Esophagus muscularis mucosa (tissue), 4 donors: ENCODE results near the gene C16orf87. TPM values are rescaled to one million over a fixed set of nuclear protein-coding genes. Genes with fewer than 3 reads are reported as not detected.

Experiments used
- DNase-seq: peaks from one replicate; pipeline ENCODE4 v3.0.0-alpha.2; 2017; ENCODE audit errors: extremely low spot score
- H3K27ac ChIP-seq, 4 donors: fragments of 200-600 bp; sonication (generic); replicated peaks in 1 of 4; 1 replicate in 3 of 4; 2 replicates in 1 of 4; pipeline ENCODE4 v1.5.1; 2016 to 2019; ENCODE audit warnings: mild to moderate bottlenecking in 1 of 4
- H3K27me3 ChIP-seq, 4 donors: fragments of 200-600 bp; sonication (generic); one replicate each; pipeline versions ENCODE4 v1.5.1 to v1.6.0; 2016 to 2019
- H3K36me3 ChIP-seq, 4 donors: fragments of 200-600 bp; sonication (generic); one replicate each; pipeline ENCODE4 v1.5.1; 2016 to 2019
- H3K4me1 ChIP-seq, 4 donors: fragments of 200-600 bp; sonication (generic); one replicate each; pipeline ENCODE4 v1.5.1; 2016 to 2019
- H3K4me3 ChIP-seq, 4 donors: fragments of 200-600 bp; sonication (generic); 1 replicate in 2 of 4; 2 replicates in 2 of 4; pipeline ENCODE4 v1.5.1; 2016 to 2019; ENCODE audit warnings: mild to moderate bottlenecking in 4 of 4, moderate library complexity in 1 of 4
- H3K9me3 ChIP-seq, 4 donors: fragments of 200-600 bp; sonication (generic); 1 replicate in 3 of 4; 2 replicates in 1 of 4; pipeline ENCODE4 v1.5.1; 2016 to 2019
- EP300 ChIP-seq: sonication (generic); formaldehyde crosslinking; IDR thresholded peaks from one replicate; pipeline ENCODE4 v1.6.1; 2017; ENCODE audit warnings: antibody characterized with exemption
- POLR2A ChIP-seq: fragments of 450-650 bp; IDR thresholded peaks from one replicate; pipeline ENCODE4 v1.6.1; 2017; ENCODE audit warnings: antibody characterized with exemption, moderate library complexity, mild to moderate bottlenecking, low read depth
- POLR2AphosphoS5 ChIP-seq, 2 donors: sonication (generic); formaldehyde crosslinking; IDR thresholded peaks; one replicate each; pipeline ENCODE4 v1.6.1; 2017; ENCODE audit warnings: antibody characterized with exemption in 2 of 2
- WGBS: methylation state at CpG from one replicate; pipeline ENCODE4 v1.1.5; 2018; 5-methylcytosine and 5-hydroxymethylcytosine counted together
- intact Hi-C: fragments of 100-400 bp; cut with DNase I; formaldehyde crosslinking; loops from one replicate; pipeline ENCODE4 v1.15.1; 2023
- total RNA-seq, 4 donors: library from RNA; depleted of rRNA; stranded (reverse); fragments of >200 nt; gene quantifications; one replicate each; pipeline versions ENCODE4 v1.1.0 to v1.2.1, GENCODE V29; 2016
- TF ChIP-seq, protein P1 (sequence below), 3 experiments: fragments of 200-600 bp in 2 of 3; fragments of 450-650 bp in 1 of 3; sonication (generic) in 2 of 3; IDR thresholded peaks; one replicate each; pipeline ENCODE4 v1.5.1; 2017 to 2019; ENCODE audit warnings: antibody characterized with exemption in 3 of 3, mild to moderate bottlenecking in 2 of 3, moderate library complexity in 1 of 3

Gene C16orf87
- total RNA-seq, 4 donors from 2014 or later: 7.0 to 11.2 (median 8.6) TPM

DNA sequence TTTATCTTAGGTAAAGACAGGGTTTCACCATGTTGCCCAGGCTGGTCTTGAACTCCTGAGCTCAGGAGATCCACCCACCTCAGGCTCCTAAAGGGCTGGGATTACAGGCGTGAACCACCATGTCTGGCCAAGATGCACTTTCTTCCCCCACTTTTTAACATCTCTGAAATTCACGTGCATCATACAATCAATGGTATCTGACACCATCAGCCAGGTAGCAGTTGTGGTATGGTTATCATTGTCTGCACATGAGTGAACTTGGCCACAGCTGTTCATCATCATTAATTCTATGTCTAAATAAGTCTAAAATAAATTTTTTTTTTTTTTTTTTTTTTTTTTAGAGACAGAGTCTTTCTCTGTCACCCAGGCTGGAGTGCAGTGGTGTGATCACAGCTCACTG is 48.7 kb downstream of the C16orf87 start:
- no peak overlapping the region for H3K27ac ChIP-seq
- 83% methylated on average over 2 of the region's 2 CpGs for WGBS

DNA sequence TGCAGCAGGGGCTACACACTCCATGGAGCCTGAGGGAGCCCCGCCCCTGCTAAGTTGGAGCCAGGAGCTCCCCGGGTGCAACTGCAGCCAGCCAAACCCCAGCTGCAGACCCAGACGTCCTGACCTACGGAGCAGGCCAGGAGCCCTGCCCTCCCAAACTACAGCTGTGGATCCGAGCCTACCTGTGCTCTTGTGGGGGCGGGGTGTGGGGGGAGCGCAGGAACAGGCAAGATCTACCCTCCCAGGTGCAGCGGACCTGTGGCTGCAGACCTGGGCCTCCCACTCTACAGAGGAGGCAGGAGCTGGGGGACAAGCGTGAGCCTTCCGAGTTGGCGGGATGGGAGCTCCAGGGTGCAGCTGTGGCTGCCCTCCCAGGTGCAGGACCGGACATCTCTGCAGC is 53.2 kb downstream of the C16orf87 start:
- Histone ChIP-seq H3K4me3 (no peak overlapping the region), H3K27me3 (no peaks in the 10 kb centered on the region), H3K9me3 (no peaks in the 10 kb centered on the region), H3K4me1 (no peaks in the 10 kb centered on the region), H3K27ac (no peak overlapping the region), H3K36me3 (no peaks in the 10 kb centered on the region)
- WGBS: 93% methylated on average over 3 of the region's 12 CpGs
- intact Hi-C loops: no loop called here
- DNase-seq: no peak
- TF ChIP-seq EP300 (no peak), POLR2A (no peak), POLR2AphosphoS5 (IDR thresholded peaks at IDR 0.05) (no peak)
- TF ChIP-seq, protein P1, sequence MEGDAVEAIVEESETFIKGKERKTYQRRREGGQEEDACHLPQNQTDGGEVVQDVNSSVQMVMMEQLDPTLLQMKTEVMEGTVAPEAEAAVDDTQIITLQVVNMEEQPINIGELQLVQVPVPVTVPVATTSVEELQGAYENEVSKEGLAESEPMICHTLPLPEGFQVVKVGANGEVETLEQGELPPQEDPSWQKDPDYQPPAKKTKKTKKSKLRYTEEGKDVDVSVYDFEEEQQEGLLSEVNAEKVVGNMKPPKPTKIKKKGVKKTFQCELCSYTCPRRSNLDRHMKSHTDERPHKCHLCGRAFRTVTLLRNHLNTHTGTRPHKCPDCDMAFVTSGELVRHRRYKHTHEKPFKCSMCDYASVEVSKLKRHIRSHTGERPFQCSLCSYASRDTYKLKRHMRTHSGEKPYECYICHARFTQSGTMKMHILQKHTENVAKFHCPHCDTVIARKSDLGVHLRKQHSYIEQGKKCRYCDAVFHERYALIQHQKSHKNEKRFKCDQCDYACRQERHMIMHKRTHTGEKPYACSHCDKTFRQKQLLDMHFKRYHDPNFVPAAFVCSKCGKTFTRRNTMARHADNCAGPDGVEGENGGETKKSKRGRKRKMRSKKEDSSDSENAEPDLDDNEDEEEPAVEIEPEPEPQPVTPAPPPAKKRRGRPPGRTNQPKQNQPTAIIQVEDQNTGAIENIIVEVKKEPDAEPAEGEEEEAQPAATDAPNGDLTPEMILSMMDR (IDR thresholded peaks at IDR 0.05): no peak

More for the DNA sequence above, 48.7 kb downstream of the C16orf87 start:
- intact Hi-C loops: no loop called here
- no peak for DNase-seq
- Histone ChIP-seq H3K27me3 (no peaks in the 10 kb centered on the region), H3K36me3 (no peaks in the 10 kb centered on the region), H3K4me1 (no peaks in the 10 kb centered on the region), H3K4me3 (no peak overlapping the region), H3K9me3 (no peaks in the 10 kb centered on the region)
- no peak for TF ChIP-seq POLR2A
- TF ChIP-seq, protein P1 (IDR thresholded peaks at IDR 0.05): no peak
- TF ChIP-seq POLR2AphosphoS5 (IDR thresholded peaks at IDR 0.05): no peak
- no peak for TF ChIP-seq EP300

GRCh38 chr16:46775214-46775613 is 55.8 kb downstream of the C16orf87 start:
- Histone ChIP-seq H3K9me3 (no peaks in the 10 kb centered on the region), H3K27ac (no peak overlapping the region), H3K27me3 (no peaks in the 10 kb centered on the region), H3K4me3 (no peak overlapping the region), H3K36me3 (no peaks in the 10 kb centered on the region), H3K4me1 (no peaks in the 10 kb centered on the region)
- intact Hi-C loops: no loop called here
- TF ChIP-seq EP300 (no peak), POLR2A (no peak), POLR2AphosphoS5 (IDR thresholded peaks at IDR 0.05) (no peak)
- TF ChIP-seq, protein P1 (IDR thresholded peaks at IDR 0.05): no peak
- 85% methylated on average over 4 of the region's 4 CpGs for WGBS
- DNase-seq: no peak

DNA sequence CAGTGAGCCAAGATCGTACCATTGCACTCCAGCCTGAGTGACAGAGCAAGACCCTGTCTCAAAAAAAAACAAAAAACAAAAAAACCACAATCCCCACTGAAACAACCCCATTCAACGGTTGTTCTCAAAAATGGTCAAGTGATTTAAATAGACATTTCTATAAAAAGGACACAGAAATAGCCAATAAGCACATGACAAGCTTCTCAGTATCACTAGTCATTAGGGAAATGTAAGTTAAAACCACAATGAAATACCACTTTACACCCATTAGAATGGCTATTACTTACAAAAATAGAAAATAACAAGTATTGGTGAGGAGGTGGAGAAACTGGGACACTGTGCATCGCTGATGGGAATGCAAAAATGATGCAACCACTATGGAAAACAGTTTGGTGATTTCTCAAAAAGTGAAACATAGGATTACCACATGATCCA is 56.2 kb downstream of the C16orf87 start:
- no peak overlapping the region for H3K4me3 ChIP-seq
- WGBS: 75% methylated on average over 3 of the region's 3 CpGs
- DNase-seq: no peak
- no peaks in the 10 kb centered on the region for H3K4me1 ChIP-seq
- intact Hi-C loops: no loop called here
- no peak overlapping the region for H3K27ac ChIP-seq
- H3K36me3 ChIP-seq: no peaks in the 10 kb centered on the region
- no peak for TF ChIP-seq EP300
- TF ChIP-seq, protein P1 (IDR thresholded peaks at IDR 0.05): no peak
- TF ChIP-seq POLR2A: no peak
- no peak for TF ChIP-seq POLR2AphosphoS5 (IDR thresholded peaks at IDR 0.05)
- H3K9me3 ChIP-seq: no peaks in the 10 kb centered on the region
- no peaks in the 10 kb centered on the region for H3K27me3 ChIP-seq

GRCh38 chr16:46772463-46772862 is 58.5 kb downstream of the C16orf87 start:
- 91% methylated on average over 4 of the region's 4 CpGs for WGBS

More at GRCh38 chr16:46772463-46772862, 58.5 kb downstream of the C16orf87 start:
- Histone ChIP-seq H3K9me3 (no peaks in the 10 kb centered on the region), H3K4me3 (no peak overlapping the region), H3K4me1 (no peaks in the 10 kb centered on the region), H3K27ac (no peak overlapping the region), H3K36me3 (no peaks in the 10 kb centered on the region), H3K27me3 (no peaks in the 10 kb centered on the region)
- no peak for DNase-seq
- intact Hi-C loops: no loop called here
- TF ChIP-seq POLR2A (no peak), EP300 (no peak), POLR2AphosphoS5 (IDR thresholded peaks at IDR 0.05) (no peak)
- TF ChIP-seq, protein P1 (IDR thresholded peaks at IDR 0.05): no peak
